Activated CD8-positive, alpha-beta memory T cell treated with anti-CD3 and anti-CD28 coated beads for 4 hours (primary cell): ENCODE results near the gene RNGTT.

Source experiments
- DNase-seq, 2 donors: peaks; one replicate each; pipeline ENCODE4 v3.0.0-alpha.2; 2020; ENCODE audit warnings: low read depth in 2 of 2

Gene RNGTT

GRCh38 chr6:88662163-88662580 lies 301.2 kb downstream of the RNGTT start:
- DNase-seq = no peak

DNA sequence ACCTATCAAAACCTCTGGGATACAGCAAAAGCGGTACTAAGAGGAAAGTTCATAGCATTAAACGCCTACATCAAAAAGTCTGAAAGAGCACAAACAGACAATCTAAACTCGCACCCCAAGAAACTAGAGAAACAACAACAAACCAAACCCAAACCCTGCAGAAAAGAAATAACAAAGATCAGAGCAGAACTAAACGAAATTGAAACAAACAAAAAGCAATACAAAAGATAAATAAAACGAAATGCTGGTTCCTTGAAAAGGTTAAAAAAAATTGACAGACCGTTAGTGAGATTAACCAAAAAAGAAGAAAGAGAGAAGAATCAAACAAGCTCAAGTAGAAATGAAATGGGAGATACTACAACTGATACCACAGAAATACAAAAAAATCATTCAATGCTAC lies 302.3 kb downstream of the RNGTT start:
- DNase-seq = no peak

GRCh38 chr6:88655586-88655985 lies 307.8 kb downstream of the RNGTT start:
- no peak for DNase-seq

DNA sequence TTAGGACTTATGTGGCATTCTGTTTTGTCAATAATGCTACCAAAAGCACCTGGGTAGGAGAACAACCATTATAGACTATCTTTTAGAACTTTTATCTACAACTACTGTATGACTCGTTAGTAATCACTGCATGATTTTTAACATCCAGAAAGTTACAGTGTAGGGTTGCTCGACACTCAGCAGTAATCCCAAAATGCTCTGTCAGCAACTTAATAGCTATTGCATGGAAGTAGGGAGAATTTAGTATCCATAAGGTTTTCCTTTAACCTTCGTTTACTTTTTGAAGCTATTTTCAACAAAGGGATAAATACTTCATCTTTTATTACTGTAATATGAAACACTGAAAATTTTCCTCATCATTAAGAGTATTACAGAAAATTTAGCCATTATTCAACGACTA lies 309.5 kb downstream of the RNGTT start:
- no peak for DNase-seq

- DNase-seq = no peak
Observed at GRCh38 chr6:88651400-88651799, 312.0 kb downstream of the RNGTT start.

DNA sequence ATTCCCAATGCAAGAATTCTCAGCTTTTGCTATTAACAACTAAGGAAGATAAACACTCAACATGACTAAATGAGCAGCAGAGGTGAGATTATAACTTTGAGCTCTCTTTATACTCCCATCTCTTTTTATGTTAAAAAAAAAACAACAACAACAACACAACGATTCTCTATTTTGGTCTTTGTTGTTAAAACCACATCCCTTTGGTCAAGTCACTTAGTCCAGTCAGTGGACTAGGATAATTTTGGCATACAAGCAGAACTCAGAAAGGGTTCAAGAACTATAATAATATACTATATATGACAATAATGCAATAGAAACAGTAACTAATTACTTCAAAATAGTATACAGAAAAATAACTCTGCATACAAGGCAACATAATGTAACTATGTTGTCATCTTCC lies 312.4 kb downstream of the RNGTT start:
- no peak for DNase-seq

DNA sequence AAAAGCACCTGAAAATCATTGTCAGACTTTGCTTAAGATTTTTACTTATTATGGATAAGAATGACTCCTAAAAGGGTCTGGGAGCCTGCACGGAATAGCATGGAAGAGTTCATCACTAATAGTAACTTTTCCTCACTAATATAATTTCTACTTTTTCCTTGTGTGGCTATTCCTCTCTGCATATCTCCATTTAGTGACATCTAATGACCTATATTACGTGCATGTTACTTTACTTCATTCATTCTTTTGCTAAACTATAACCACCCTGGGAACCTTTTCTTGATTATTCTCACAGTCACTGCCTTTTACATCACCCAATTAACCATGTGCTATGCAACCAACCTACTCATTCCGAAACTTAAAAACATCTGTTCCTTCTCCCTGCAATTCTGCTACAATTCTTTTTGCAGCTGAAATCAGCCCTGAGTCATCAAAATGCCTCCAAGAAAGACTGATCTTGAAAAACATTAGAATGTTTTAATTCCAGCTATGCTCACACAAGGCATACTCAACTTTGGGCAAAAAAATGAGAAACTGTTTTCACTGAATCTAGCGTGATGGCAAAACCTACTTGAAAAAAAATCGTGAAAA lies 313.3 kb downstream of the RNGTT start:
- no peak for DNase-seq

GRCh38 chr6:88641178-88641903 lies 322.1 kb downstream of the RNGTT start:
- DNase-seq = no peak

GRCh38 chr6:88637761-88638545 lies 325.5 kb downstream of the RNGTT start:
- DNase-seq = no peak

DNA sequence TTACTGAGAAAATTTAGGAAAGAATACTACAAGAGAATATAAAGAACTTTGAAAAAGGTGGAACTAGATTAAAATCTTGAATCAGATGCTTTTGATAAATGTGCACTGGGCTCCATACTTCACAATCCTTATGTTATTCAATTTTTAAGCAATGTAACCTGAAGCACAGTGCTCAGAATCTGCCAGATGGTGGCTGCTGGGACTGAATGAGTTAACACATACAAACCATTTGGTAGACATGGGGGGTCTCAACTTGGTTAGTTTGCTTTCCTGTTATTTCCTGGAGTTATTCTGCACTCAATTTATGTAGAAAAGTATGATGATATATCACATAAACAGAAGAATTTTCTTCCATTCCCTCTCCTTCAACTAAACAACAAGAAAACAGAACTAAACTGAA lies 326.5 kb downstream of the RNGTT start:
- no peak for DNase-seq

DNA sequence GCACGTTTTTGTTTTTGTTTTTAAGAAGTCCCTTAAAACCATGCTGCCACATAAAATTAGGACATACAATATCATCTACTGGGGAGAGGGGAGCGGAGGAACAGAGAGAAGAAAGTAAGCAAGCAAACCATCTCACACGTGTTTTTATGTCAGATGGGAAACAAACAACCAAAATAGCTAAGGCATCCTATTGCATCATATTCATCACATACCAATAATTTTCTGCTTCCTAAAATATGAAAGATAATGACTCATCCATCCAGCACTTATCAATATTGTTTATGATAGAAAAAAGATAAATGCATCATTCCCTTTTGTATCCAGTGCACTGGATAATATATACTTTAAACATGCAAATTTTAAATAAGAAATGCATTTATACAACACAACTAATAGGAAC lies 329.6 kb downstream of the RNGTT start:
- no peak for DNase-seq

- DNase-seq = no peak
Observed at GRCh38 chr6:88631830-88632229, 331.6 kb downstream of the RNGTT start.

- DNase-seq = no peak
Observed at GRCh38 chr6:88629838-88630494, 333.5 kb downstream of the RNGTT start.

- no peak for DNase-seq
Observed at GRCh38 chr6:88626460-88626859, 337.0 kb downstream of the RNGTT start.

DNA sequence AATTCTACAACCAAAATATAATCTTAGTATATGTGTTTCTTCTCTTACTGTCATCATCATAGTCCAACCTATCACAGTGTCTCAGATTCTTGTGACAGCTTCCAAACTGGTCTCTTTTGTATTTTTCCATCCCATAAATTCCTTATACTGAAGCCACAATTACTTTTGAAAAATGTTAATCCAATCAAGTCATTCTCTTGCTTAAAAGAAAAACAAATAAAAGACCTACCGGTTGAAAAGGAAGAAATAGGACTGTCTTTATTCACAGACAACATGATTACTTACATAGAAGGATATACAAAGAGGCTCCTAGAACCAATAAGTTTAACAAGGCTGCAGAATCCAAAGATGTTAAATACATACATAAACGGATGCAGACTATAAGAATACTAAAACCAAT lies 339.9 kb downstream of the RNGTT start:
- no peak for DNase-seq

- no peak for DNase-seq
Observed at GRCh38 chr6:88619951-88620350, 343.5 kb downstream of the RNGTT start.

DNA sequence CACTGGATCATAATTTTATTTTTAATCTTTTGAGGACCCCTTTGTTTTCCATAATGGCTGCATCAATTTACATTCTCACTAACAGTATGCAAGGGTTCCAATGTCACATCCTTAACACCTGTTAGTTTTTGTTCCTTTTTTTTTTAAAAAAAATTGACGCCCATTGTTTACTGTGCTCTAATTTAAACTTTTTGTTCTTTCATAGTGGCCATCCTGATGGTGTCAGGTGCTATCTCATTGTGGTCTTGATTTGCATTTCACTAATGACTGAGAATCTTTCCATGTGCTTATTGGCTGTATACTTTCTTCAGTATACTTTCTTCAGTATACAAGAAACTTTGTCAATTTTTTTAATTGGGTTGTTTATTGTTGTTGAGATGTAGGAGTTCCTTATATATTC lies 347.0 kb downstream of the RNGTT start:
- DNase-seq = no peak

GRCh38 chr6:88614316-88614877 lies 349.0 kb downstream of the RNGTT start:
- no peak for DNase-seq

GRCh38 chr6:88612631-88613030 lies 350.8 kb downstream of the RNGTT start:
- DNase-seq = no peak

DNA sequence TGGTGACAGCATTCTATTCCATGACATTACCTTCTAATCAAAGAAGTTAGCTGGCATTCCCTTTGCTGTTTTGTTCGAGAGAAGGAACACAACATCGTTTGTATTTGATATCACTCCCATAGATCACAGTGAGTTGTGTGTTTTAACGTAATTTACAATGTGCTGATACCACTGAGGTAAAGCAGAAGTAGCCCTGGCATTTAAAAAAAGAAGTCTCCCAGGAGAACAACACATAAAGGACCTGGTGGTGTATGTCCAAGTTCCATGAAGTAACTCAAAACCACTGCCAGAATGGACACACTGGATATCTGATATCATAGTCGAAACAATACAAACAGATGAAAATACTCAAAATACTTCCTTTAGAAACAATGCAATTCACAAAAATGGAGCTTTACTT lies 351.7 kb downstream of the RNGTT start:
- DNase-seq = no peak

DNA sequence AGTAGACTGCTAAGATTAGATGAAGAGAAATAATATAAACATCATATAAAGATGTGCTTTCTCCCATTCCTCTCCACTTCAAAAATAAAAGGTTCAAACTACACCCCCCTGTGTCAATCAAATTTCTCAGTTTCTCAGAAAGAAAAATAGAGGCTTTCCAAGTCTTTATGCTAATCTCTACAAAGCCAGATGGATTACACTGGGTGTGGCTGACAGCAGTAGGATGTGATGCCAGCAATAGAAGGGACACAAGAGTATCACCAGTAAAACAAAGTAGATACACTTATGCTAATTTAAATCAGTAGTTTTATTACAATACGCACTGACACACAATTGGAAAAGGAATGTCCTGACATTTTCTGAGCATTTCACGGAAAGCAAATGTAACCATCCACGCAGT lies 353.4 kb downstream of the RNGTT start:
- no peak for DNase-seq

DNA sequence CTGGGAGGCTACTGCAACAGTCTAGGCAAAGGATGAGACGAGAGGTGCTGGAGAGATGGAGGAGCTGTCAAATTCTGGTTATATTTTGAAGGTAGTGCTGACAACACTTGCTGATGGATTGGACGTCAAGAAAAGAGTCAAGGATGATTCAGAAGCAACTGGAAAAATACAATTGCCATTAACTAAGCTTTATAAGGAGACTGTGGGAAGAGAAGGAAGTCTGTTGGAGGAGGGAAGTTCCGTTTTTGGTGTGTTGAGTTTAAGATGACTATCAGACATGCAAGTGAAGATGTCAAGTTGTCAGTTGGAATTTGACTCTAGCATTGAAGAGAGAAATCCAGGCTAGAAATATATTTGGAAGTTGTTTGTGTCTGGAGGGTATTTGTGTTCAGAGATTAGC lies 358.1 kb downstream of the RNGTT start:
- DNase-seq = no peak
